WTC11 (cell line): ENCODE results near the gene VSIR.

Source experiments
- ATF2 ChIP-seq: sonication (generic); formaldehyde crosslinking; IDR thresholded peaks from 2 replicates; pipeline ENCODE4 v1.8.1; 2022; ENCODE audit warnings: low read depth, missing genetic modification reagents, borderline replicate concordance
- CTCF ChIP-seq: fragments of 200-600 bp; IDR thresholded peaks from 2 replicates; pipeline ENCODE4 v1.8.0; 2022; ENCODE audit warnings: antibody characterized with exemption

- TF ChIP-seq CTCF (no peak), ATF2 (no peak)
These were observed 17.6 kb upstream of the VSIR start for GRCh38 chr10:71790749-71791440.
